IPS-15b (cell line): ENCODE results near the gene EPHX1.

Experiments used
- H3K27me3 ChIP-seq: one replicate; pipeline ENCODE4 v1.6.1; 2013; ENCODE audit warnings: low read length; ENCODE audit not compliant: control insufficient read depth, insufficient read depth
- H3K36me3 ChIP-seq: one replicate; pipeline ENCODE4 v1.6.1; 2013; ENCODE audit warnings: low read length; ENCODE audit not compliant: control insufficient read depth, insufficient read depth
- H3K4me1 ChIP-seq: one replicate; pipeline ENCODE4 v1.6.1; 2013; ENCODE audit warnings: mild to moderate bottlenecking, low read length; ENCODE audit not compliant: control insufficient read depth, insufficient read depth
- H3K4me3 ChIP-seq: one replicate; pipeline ENCODE4 v1.5.1; 2013; ENCODE audit warnings: low read depth, low read length
- H3K9ac ChIP-seq: one replicate; pipeline ENCODE4 v1.6.1; 2013; ENCODE audit warnings: low read depth, mild to moderate bottlenecking, low read length
- H3K9me3 ChIP-seq: one replicate; pipeline ENCODE4 v1.6.1; 2013; ENCODE audit warnings: mild to moderate bottlenecking, low read length; ENCODE audit not compliant: control insufficient read depth, insufficient read depth

Gene EPHX1

GRCh38 chr1:225891229-225891972 is 81.5 kb downstream of the EPHX1 start:
- Histone ChIP-seq H3K36me3 (no peaks in the 10 kb centered on the region), H3K9me3 (no peaks in the 10 kb centered on the region), H3K4me3 (no peak overlapping the region), H3K27me3 (no peaks in the 10 kb centered on the region), H3K4me1 (peaks cover 20% of the 10 kb centered on the region), H3K9ac (no peak overlapping the region)

GRCh38 chr1:225892307-225892706 is 82.4 kb downstream of the EPHX1 start:
- Histone ChIP-seq H3K4me1 (peaks cover 22% of the 10 kb centered on the region), H3K36me3 (no peaks in the 10 kb centered on the region), H3K27me3 (no peaks in the 10 kb centered on the region), H3K9ac (no peak overlapping the region), H3K4me3 (no peak overlapping the region), H3K9me3 (no peaks in the 10 kb centered on the region)
